Liver (tissue), 3 donors: ENCODE data around the gene CRYGC.

ENCODE experiments used
- RAD21 ChIP-seq, 2 donors: IDR thresholded peaks; 2 replicates each; pipeline ENCODE4 v1.6.1; 2016; ENCODE audit warnings: antibody characterized with exemption in 2 of 2, mild to moderate bottlenecking in 2 of 2
- TAF1 ChIP-seq: conservative IDR thresholded peaks from 2 replicates; pipeline ENCODE4 v1.6.1; 2016; ENCODE audit warnings: antibody characterized with exemption, mild to moderate bottlenecking
- YY1 ChIP-seq: IDR thresholded peaks from 2 replicates; pipeline ENCODE4 v1.6.1; 2016; ENCODE audit warnings: antibody characterized with exemption, mild to moderate bottlenecking
- TF ChIP-seq, protein P1 (sequence below): fragments of 150-350 bp; IDR thresholded peaks from 2 replicates; pipeline ENCODE4 v1.5.1; 2017; ENCODE audit warnings: improper control_type of control experiment, low read depth, low read length; ENCODE audit not compliant: missing input control
- TF ChIP-seq, protein P2 (sequence below): IDR thresholded peaks from 2 replicates; pipeline ENCODE4 v1.6.1; 2016; ENCODE audit warnings: antibody characterized with exemption, mild to moderate bottlenecking
- donor health status: healthy.
- donor health status: healthy.

GRCh38 chr2:208172125-208172524, 42.5 kb upstream of the CRYGC start:
- TF ChIP-seq, protein P1, sequence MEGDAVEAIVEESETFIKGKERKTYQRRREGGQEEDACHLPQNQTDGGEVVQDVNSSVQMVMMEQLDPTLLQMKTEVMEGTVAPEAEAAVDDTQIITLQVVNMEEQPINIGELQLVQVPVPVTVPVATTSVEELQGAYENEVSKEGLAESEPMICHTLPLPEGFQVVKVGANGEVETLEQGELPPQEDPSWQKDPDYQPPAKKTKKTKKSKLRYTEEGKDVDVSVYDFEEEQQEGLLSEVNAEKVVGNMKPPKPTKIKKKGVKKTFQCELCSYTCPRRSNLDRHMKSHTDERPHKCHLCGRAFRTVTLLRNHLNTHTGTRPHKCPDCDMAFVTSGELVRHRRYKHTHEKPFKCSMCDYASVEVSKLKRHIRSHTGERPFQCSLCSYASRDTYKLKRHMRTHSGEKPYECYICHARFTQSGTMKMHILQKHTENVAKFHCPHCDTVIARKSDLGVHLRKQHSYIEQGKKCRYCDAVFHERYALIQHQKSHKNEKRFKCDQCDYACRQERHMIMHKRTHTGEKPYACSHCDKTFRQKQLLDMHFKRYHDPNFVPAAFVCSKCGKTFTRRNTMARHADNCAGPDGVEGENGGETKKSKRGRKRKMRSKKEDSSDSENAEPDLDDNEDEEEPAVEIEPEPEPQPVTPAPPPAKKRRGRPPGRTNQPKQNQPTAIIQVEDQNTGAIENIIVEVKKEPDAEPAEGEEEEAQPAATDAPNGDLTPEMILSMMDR, result no peak
- TF ChIP-seq, protein P2, sequence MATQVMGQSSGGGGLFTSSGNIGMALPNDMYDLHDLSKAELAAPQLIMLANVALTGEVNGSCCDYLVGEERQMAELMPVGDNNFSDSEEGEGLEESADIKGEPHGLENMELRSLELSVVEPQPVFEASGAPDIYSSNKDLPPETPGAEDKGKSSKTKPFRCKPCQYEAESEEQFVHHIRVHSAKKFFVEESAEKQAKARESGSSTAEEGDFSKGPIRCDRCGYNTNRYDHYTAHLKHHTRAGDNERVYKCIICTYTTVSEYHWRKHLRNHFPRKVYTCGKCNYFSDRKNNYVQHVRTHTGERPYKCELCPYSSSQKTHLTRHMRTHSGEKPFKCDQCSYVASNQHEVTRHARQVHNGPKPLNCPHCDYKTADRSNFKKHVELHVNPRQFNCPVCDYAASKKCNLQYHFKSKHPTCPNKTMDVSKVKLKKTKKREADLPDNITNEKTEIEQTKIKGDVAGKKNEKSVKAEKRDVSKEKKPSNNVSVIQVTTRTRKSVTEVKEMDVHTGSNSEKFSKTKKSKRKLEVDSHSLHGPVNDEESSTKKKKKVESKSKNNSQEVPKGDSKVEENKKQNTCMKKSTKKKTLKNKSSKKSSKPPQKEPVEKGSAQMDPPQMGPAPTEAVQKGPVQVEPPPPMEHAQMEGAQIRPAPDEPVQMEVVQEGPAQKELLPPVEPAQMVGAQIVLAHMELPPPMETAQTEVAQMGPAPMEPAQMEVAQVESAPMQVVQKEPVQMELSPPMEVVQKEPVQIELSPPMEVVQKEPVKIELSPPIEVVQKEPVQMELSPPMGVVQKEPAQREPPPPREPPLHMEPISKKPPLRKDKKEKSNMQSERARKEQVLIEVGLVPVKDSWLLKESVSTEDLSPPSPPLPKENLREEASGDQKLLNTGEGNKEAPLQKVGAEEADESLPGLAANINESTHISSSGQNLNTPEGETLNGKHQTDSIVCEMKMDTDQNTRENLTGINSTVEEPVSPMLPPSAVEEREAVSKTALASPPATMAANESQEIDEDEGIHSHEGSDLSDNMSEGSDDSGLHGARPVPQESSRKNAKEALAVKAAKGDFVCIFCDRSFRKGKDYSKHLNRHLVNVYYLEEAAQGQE, result no peak
- TF ChIP-seq YY1, result no peak
- TF ChIP-seq RAD21 (IDR thresholded peaks at IDR 0.05), result no peak
- TF ChIP-seq TAF1, result no peak
